H9 (cell line): ENCODE measurements around the gene ADAMTS18. TPM values are rescaled to one million over a fixed set of nuclear protein-coding genes. Genes with fewer than 3 reads are reported as not detected.
A peak's percentile ranks its signal among the peaks of the same experiment; 100 is the strongest.

Experiments
- DNase-seq: peaks from one replicate; pipeline ENCODE4 v3.0.0-alpha.2; 2017
- H2AFZ ChIP-seq: one replicate; pipeline ENCODE4 v1.6.1; 2013; ENCODE audit warnings: mild to moderate bottlenecking, low read length, control low read depth, moderate library complexity
- H2AK5ac ChIP-seq: 2 replicates; pipeline ENCODE4 v1.6.1; 2013; ENCODE audit warnings: low read length, control low read depth, mixed read lengths; ENCODE audit not compliant: insufficient read length
- H2BK120ac ChIP-seq: one replicate; pipeline ENCODE4 v1.6.1; 2013; ENCODE audit warnings: low read depth, mild to moderate bottlenecking, low read length, control low read depth, inconsistent platforms; ENCODE audit not compliant: poor library complexity, severe bottlenecking
- H2BK12ac ChIP-seq: 2 replicates; pipeline ENCODE4 v1.6.1; 2013; ENCODE audit warnings: low read length, control low read depth, mixed read lengths, low read depth; ENCODE audit not compliant: insufficient read length
- H2BK15ac ChIP-seq: 2 replicates; pipeline ENCODE4 v1.6.1; 2013; ENCODE audit warnings: low read depth, low read length, control low read depth
- H2BK20ac ChIP-seq: one replicate; pipeline ENCODE4 v1.6.1; 2013; ENCODE audit warnings: low read depth, mild to moderate bottlenecking, low read length, control low read depth, inconsistent platforms; ENCODE audit not compliant: poor library complexity, severe bottlenecking
- H2BK5ac ChIP-seq: 2 replicates; pipeline ENCODE4 v1.6.1; 2013; ENCODE audit warnings: low read length, control low read depth, mixed read lengths; ENCODE audit not compliant: insufficient read length
- H3K14ac ChIP-seq: 2 replicates; pipeline ENCODE4 v1.6.1; 2013; ENCODE audit warnings: low read length, control low read depth; ENCODE audit not compliant: insufficient read depth
- H3K18ac ChIP-seq: 2 replicates; pipeline ENCODE4 v1.6.1; 2013; ENCODE audit warnings: low read depth, mild to moderate bottlenecking, mixed read lengths, low read length, control low read depth; ENCODE audit not compliant: insufficient read length
- H3K23ac ChIP-seq: 2 replicates; pipeline ENCODE4 v1.6.1; 2013; ENCODE audit warnings: low read length, control low read depth, mixed read lengths, low read depth; ENCODE audit not compliant: insufficient read length
- H3K23me2 ChIP-seq: 2 replicates; pipeline ENCODE4 v1.6.1; 2013; ENCODE audit warnings: low read depth, mild to moderate bottlenecking, mixed read lengths, low read length, control low read depth; ENCODE audit not compliant: insufficient read length, poor library complexity, severe bottlenecking
- H3K27ac ChIP-seq: 2 replicates; pipeline ENCODE4 v1.5.1; 2013; ENCODE audit warnings: low read length, control low read depth, mixed read lengths, low read depth; ENCODE audit not compliant: insufficient read length
- H3K27me3 ChIP-seq: 2 replicates; pipeline ENCODE4 v1.6.1; 2013; ENCODE audit warnings: low read length, control low read depth, inconsistent platforms; ENCODE audit not compliant: insufficient read depth
- H3K4ac ChIP-seq: 2 replicates; pipeline ENCODE4 v1.6.1; 2013; ENCODE audit warnings: low read depth, mild to moderate bottlenecking, control low read depth, inconsistent platforms, low read length, moderate library complexity
- H3K4me1 ChIP-seq: 2 replicates; pipeline ENCODE4 v1.6.1; 2013; ENCODE audit warnings: low read length, control low read depth, inconsistent platforms; ENCODE audit not compliant: insufficient read depth
- H3K4me2 ChIP-seq: 2 replicates; pipeline ENCODE4 v1.6.1; 2013; ENCODE audit warnings: low read length, control low read depth, mixed read lengths; ENCODE audit not compliant: insufficient read length, insufficient read depth
- H3K56ac ChIP-seq: 2 replicates; pipeline ENCODE4 v1.6.1; 2013; ENCODE audit warnings: low read depth, mild to moderate bottlenecking, mixed read lengths, low read length, control low read depth; ENCODE audit not compliant: insufficient read length
- H3K79me1 ChIP-seq: 2 replicates; pipeline ENCODE4 v1.6.1; 2013; ENCODE audit warnings: low read depth, mild to moderate bottlenecking, moderate library complexity, low read length, control low read depth, inconsistent platforms; ENCODE audit not compliant: insufficient read depth, poor library complexity, severe bottlenecking
- H3K79me2 ChIP-seq: 2 replicates; pipeline ENCODE4 v1.6.1; 2013; ENCODE audit warnings: low read length, control low read depth, inconsistent platforms; ENCODE audit not compliant: insufficient read depth
- H3K9ac ChIP-seq: 2 replicates; pipeline ENCODE4 v1.6.1; 2013; ENCODE audit warnings: low read length, control low read depth, mixed read lengths; ENCODE audit not compliant: insufficient read length; ENCODE audit errors: extremely low read depth
- H3K9me3 ChIP-seq: one replicate; pipeline ENCODE4 v1.6.1; 2013; ENCODE audit warnings: low read depth, low read length, inconsistent platforms; ENCODE audit not compliant: control insufficient read depth
- H3T11ph ChIP-seq: one replicate; pipeline ENCODE4 v1.6.1; 2013; ENCODE audit warnings: mild to moderate bottlenecking, low read length, control low read depth, inconsistent platforms
- H4K20me1 ChIP-seq: one replicate; pipeline ENCODE4 v1.6.1; 2013; ENCODE audit not compliant: control insufficient read depth, insufficient read length, insufficient read depth
- H4K5ac ChIP-seq: 2 replicates; pipeline ENCODE4 v1.6.1; 2013; ENCODE audit warnings: low read depth, mild to moderate bottlenecking, mixed read lengths, low read length, control low read depth; ENCODE audit not compliant: insufficient read length
- H4K8ac ChIP-seq: replicated peaks from 2 replicates; pipeline ENCODE4 v1.6.1; 2013; ENCODE audit warnings: low read length, control low read depth, mixed read lengths, low read depth; ENCODE audit not compliant: insufficient read length
- H4K91ac ChIP-seq: 2 replicates; pipeline ENCODE4 v1.6.1; 2013; ENCODE audit warnings: low read depth, mild to moderate bottlenecking, moderate library complexity, mixed read lengths, low read length, control low read depth; ENCODE audit not compliant: insufficient read length
- H3K27ac Mint-ChIP-seq, 3 experiments: 2 replicates in 2 of 3; 3 replicates in 1 of 3; pipeline ENCODE4 v1.8.0; 2020 to 2021; ENCODE audit warnings: mixed read lengths in 3 of 3, mild to moderate bottlenecking in 1 of 3, moderate library complexity in 1 of 3
- H3K27me3 Mint-ChIP-seq: 2 replicates; pipeline ENCODE4 v1.8.0; 2021; ENCODE audit warnings: low read depth, mild to moderate bottlenecking, moderate library complexity, mixed read lengths
- H3K36me3 Mint-ChIP-seq, 3 experiments: 2 replicates in 2 of 3; 3 replicates in 1 of 3; pipeline ENCODE4 v1.8.0; 2020 to 2021; ENCODE audit warnings: low read depth in 3 of 3, mixed read lengths in 3 of 3; ENCODE audit not compliant: insufficient read depth in 1 of 3
- H3K4me1 Mint-ChIP-seq, 2 experiments: 2 replicates each; pipeline ENCODE4 v1.8.0; 2020; ENCODE audit warnings: mixed read lengths in 2 of 2
- H3K4me3 Mint-ChIP-seq, 2 experiments: 2 replicates in 1 of 2; 3 replicates in 1 of 2; pipeline ENCODE4 v1.8.0; 2020 to 2021; ENCODE audit warnings: mild to moderate bottlenecking in 2 of 2, mixed read lengths in 2 of 2, moderate library complexity in 1 of 2
- H3K9me3 Mint-ChIP-seq, 2 experiments: 2 replicates in 1 of 2; 3 replicates in 1 of 2; pipeline ENCODE4 v1.8.0; 2020; ENCODE audit warnings: mild to moderate bottlenecking in 2 of 2, mixed read lengths in 2 of 2, moderate library complexity in 1 of 2
- WGBS: extraction: QIAGEN DNeasy Blood & Tissue Kit; methylation state at CpG from one replicate; pipeline ENCODE4 v1.1.7; 2013; ENCODE audit warnings: missing lambda C conversion rate, low lambda C conversion rate, mixed read lengths; ENCODE audit not compliant: insufficient read length; ENCODE audit errors: extremely low coverage; 5-methylcytosine and 5-hydroxymethylcytosine counted together
- total RNA-seq: library from RNA; stranded (reverse); gene quantifications from 2 replicates; pipeline ENCODE4 v1.2.1, GENCODE V29; 2021
- TF ChIP-seq, protein P1 (sequence below): fragments of 200-600 bp; sonication (generic); conservative IDR thresholded peaks from 3 replicates; pipeline ENCODE4 v1.8.0; 2021; ENCODE audit warnings: antibody characterized with exemption, mild to moderate bottlenecking

ADAMTS18 gene
- total RNA-seq, 1 experiment from 2014 or later: 0.07 TPM

DNA sequence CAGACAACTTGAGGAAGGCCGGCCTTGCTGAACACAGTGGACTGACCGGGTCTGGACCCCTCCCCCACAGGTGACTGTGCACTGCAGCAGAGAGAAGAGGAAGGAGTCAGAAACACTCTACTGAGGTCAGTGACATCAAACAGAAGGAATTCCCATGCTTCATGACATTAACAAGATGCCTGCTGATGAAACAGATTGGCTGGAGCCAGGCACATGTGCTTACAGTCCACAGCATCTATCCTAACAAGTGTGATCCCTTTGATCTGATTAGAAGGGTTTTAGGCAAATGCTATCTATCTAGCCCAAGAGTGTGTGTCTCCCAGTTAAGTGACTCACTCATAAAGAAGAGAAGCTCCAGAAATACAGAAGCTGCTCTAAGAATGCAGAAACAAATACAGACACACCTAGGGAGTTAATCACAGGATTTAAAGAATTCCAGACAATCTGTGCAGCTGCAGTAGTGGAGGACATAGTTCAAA is 145.5 kb downstream of the ADAMTS18 start:
- H3K79me2 ChIP-seq: no peaks in the 10 kb centered on the region
- no peaks in the 10 kb centered on the region for H3K4me1 ChIP-seq
- H3K27ac Mint-ChIP-seq: 0 out of 7 replicates have a peak overlapping the region, but pooled peaks of 1 of the 3 experiments have one; percentile 34
- no peak overlapping the region for H3K4me2 ChIP-seq
- no peak overlapping the region for H2AK5ac ChIP-seq
- H4K20me1 ChIP-seq: no peaks in the 10 kb centered on the region
- H3K79me1 ChIP-seq: no peaks in the 10 kb centered on the region
- H2BK12ac ChIP-seq: no peak overlapping the region
- H3K9me3 Mint-ChIP-seq: no peaks in the 10 kb centered on the region
- no CpG with 5 or more reads among the region's 2 CpGs for WGBS
- no peaks in the 10 kb centered on the region for H3K36me3 Mint-ChIP-seq
- H3K56ac ChIP-seq: no peak overlapping the region
- H3K9ac ChIP-seq: no peak overlapping the region
- H2BK20ac ChIP-seq: no peak overlapping the region
- H2BK5ac ChIP-seq: no peak overlapping the region
- no peak overlapping the region for H3K23ac ChIP-seq
- H3K27me3 ChIP-seq: no peaks in the 10 kb centered on the region
- peaks cover 3% of the 10 kb centered on the region in 2 experiments; a peak in 3 of 4 replicates for H3K4me1 Mint-ChIP-seq
- no peak overlapping the region for H4K91ac ChIP-seq
- DNase-seq: no peak
- H3K4me3 Mint-ChIP-seq: no peak overlapping the region
- H2BK15ac ChIP-seq: no peak overlapping the region
- no peak overlapping the region for H3K18ac ChIP-seq
- H2AFZ ChIP-seq: no peak overlapping the region
- H3K23me2 ChIP-seq: no peaks in the 10 kb centered on the region
- H4K8ac ChIP-seq: no peak overlapping the region
- TF ChIP-seq, protein P1, sequence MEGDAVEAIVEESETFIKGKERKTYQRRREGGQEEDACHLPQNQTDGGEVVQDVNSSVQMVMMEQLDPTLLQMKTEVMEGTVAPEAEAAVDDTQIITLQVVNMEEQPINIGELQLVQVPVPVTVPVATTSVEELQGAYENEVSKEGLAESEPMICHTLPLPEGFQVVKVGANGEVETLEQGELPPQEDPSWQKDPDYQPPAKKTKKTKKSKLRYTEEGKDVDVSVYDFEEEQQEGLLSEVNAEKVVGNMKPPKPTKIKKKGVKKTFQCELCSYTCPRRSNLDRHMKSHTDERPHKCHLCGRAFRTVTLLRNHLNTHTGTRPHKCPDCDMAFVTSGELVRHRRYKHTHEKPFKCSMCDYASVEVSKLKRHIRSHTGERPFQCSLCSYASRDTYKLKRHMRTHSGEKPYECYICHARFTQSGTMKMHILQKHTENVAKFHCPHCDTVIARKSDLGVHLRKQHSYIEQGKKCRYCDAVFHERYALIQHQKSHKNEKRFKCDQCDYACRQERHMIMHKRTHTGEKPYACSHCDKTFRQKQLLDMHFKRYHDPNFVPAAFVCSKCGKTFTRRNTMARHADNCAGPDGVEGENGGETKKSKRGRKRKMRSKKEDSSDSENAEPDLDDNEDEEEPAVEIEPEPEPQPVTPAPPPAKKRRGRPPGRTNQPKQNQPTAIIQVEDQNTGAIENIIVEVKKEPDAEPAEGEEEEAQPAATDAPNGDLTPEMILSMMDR: no peak
- no peak overlapping the region for H3K27ac ChIP-seq
- H3K14ac ChIP-seq: no peak overlapping the region
- no peaks in the 10 kb centered on the region for H3K9me3 ChIP-seq
- H3T11ph ChIP-seq: no peak overlapping the region
- no peak overlapping the region for H4K5ac ChIP-seq
- no peak overlapping the region for H2BK120ac ChIP-seq
- no peaks in the 10 kb centered on the region for H3K27me3 Mint-ChIP-seq
- no peak overlapping the region for H3K4ac ChIP-seq
